Endothelial cell (in vitro differentiated cells): ENCODE measurements around the gene SART3. TPM values are rescaled to one million over a fixed set of nuclear protein-coding genes. Genes with fewer than 3 reads are reported as not detected.

Experiments used
- DNase-seq: peaks from one replicate; pipeline ENCODE4 v3.0.0; 2021; ENCODE audit warnings: low spot score
- H3K27ac Mint-ChIP-seq: one replicate; pipeline ENCODE4 v1.8.0; 2021; ENCODE audit warnings: mixed read lengths, inconsistent platforms; ENCODE audit not compliant: unreplicated experiment
- H3K27me3 Mint-ChIP-seq: one replicate; pipeline ENCODE4 v1.8.0; 2021; ENCODE audit warnings: mild to moderate bottlenecking, moderate library complexity, mixed read lengths, inconsistent platforms; ENCODE audit not compliant: unreplicated experiment
- H3K36me3 Mint-ChIP-seq: one replicate; pipeline ENCODE4 v1.8.0; 2021; ENCODE audit warnings: mild to moderate bottlenecking, low read depth, mixed read lengths, inconsistent platforms; ENCODE audit not compliant: unreplicated experiment
- H3K4me1 Mint-ChIP-seq: one replicate; pipeline ENCODE4 v1.8.0; 2021; ENCODE audit warnings: mild to moderate bottlenecking, mixed read lengths, inconsistent platforms; ENCODE audit not compliant: unreplicated experiment
- H3K4me3 Mint-ChIP-seq: one replicate; pipeline ENCODE4 v1.8.0; 2021; ENCODE audit warnings: mild to moderate bottlenecking, mixed read lengths, inconsistent platforms; ENCODE audit not compliant: unreplicated experiment
- H3K9me3 Mint-ChIP-seq: one replicate; pipeline ENCODE4 v1.8.0; 2021; ENCODE audit warnings: mixed read lengths, inconsistent platforms; ENCODE audit not compliant: unreplicated experiment
- CTCF ChIP-seq: fragments of 200-600 bp; sonication (generic); IDR thresholded peaks from one replicate; pipeline ENCODE4 v1.5.0; 2021; ENCODE audit warnings: antibody characterized with exemption; ENCODE audit not compliant: unreplicated experiment
- long read RNA-seq: library from polyadenylated mRNA; unstranded; transcript quantifications from one replicate; pipeline ENCODE4 v2.0.0, GENCODE V29; 2020; ENCODE audit not compliant: unreplicated experiment
- total RNA-seq: library from RNA; stranded (reverse); fragmentation: NEBNext Ultra II Directional; extraction: Animal tissue kit (Norgen Biotek cat#: 25700); gene quantifications from one replicate; pipeline ENCODE4 v1.2.1, GENCODE V29; 2021; ENCODE audit not compliant: unreplicated experiment

The SART3 gene
- total RNA-seq: 67.8 TPM
- long read RNA-seq, full-length matches to known transcripts: 8 of 20 reads
- long read RNA-seq, partial matches to known transcripts: 8 of 20 reads
- long read RNA-seq, other reads (novel, unspliced or antisense): 4 of 20 reads

GRCh38 chr12:108560752-108561719 lies at the start of gene SART3:
Gene SART3 (minus strand): TSS chr12:108561173. CDS start chr12:108561154, 19 bp downstream.
- Mint-ChIP-seq H3K9me3 (no peaks in the 10 kb centered on the region), H3K36me3 (peaks cover 10% of the 10 kb centered on the region), H3K27me3 (peaks cover 19% of the 10 kb centered on the region), H3K4me3 (peak within 1 kb of the TSS; percentile 100), H3K27ac (peak within 1 kb of the TSS; percentile 100), H3K4me1 (peaks cover 34% of the 10 kb centered on the region)
- no peak for TF ChIP-seq CTCF
- peak; percentile 73 for DNase-seq

GRCh38 chr12:108610336-108610815 lies 49.4 kb upstream of the SART3 start:
- Mint-ChIP-seq H3K4me1 (no peaks in the 10 kb centered on the region), H3K36me3 (no peaks in the 10 kb centered on the region), H3K9me3 (no peaks in the 10 kb centered on the region), H3K27me3 (peaks cover 8% of the 10 kb centered on the region), H3K27ac (no peak overlapping the region), H3K4me3 (no peak overlapping the region)
- no peak for DNase-seq
- TF ChIP-seq CTCF: no peak

- TF ChIP-seq CTCF: no peak
- DNase-seq: no peak
- no peaks in the 10 kb centered on the region for H3K36me3 Mint-ChIP-seq
- H3K9me3 Mint-ChIP-seq: no peaks in the 10 kb centered on the region
- H3K27me3 Mint-ChIP-seq: peaks cover 10% of the 10 kb centered on the region
- H3K4me1 Mint-ChIP-seq: peaks cover 3% of the 10 kb centered on the region
- no peak overlapping the region for H3K27ac Mint-ChIP-seq
- no peak overlapping the region for H3K4me3 Mint-ChIP-seq
Observed at GRCh38 chr12:108609537-108610335, 48.8 kb upstream of the SART3 start.

- peaks cover 4% of the 10 kb centered on the region for H3K4me1 Mint-ChIP-seq
- no peak overlapping the region for H3K27ac Mint-ChIP-seq
- no peak overlapping the region for H3K4me3 Mint-ChIP-seq
- no peaks in the 10 kb centered on the region for H3K9me3 Mint-ChIP-seq
- H3K36me3 Mint-ChIP-seq: no peaks in the 10 kb centered on the region
- no peak for TF ChIP-seq CTCF
- peaks cover 11% of the 10 kb centered on the region for H3K27me3 Mint-ChIP-seq
- no peak for DNase-seq
Observed at GRCh38 chr12:108608616-108609015, 47.6 kb upstream of the SART3 start.
